HG03280 (cell line): Measurements from ENCODE around the gene FXYD7.
"Not testable (repeated sequence)": the region's sequence is repeated elsewhere in the genome, so short reads cannot be mapped to it uniquely, and the experiment has no call there.

Experiments used
- ATAC-seq: cut with Tn5 transposase; IDR thresholded peaks from one replicate; pipeline ENCODE4 v1.9.1; 2021; ENCODE audit warnings: mild to moderate bottlenecking, moderate library complexity; ENCODE audit not compliant: unreplicated experiment

The FXYD7 gene

DNA sequence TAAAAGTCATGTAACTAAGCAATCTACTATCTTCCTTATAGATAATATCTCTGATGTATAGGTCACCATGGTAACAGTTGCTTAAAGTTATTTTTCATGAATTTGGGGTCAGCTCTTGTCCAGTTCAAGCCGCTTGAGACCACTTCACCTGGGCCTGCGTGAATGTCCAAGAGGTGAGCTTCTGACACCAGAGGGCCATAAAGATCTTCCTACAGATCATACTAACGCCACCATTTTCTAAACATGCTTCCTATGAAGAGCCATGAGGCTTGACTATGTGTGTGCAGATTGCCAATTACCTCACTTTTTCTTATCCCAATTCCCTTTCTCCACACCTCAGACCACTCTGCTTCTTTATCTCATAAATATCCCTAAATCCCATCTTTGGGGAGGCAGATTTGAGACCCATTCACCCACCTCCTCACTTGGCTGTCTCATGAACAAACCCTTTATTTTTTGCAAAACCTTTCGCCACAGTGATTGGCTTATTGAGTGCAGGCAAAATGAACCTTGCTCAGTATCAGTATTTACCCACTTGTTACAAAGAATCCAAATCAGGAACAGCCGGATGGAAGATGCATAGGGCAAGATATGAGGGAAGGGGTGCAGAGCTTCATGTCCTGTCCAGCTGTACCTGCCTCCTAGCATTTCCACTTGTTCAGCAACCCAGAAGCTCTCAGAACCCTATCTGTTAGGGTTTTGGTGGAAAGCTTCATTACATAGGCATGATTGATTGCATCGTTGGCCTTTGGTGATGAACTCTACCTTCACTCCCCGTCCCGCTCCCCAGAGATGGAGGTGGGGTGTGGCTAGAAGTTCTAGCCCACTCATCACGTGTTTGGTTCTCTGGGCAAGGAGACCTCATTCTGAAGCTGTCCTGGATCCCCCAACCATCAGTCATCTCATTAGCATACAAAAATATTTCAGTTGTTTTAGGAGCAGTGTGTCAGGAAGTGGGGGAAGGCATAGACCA is 51.2 kb downstream of the FXYD7 start:
- ATAC-seq, result no peak

GRCh38 chr19:35195830-35196229 is 52.8 kb downstream of the FXYD7 start:
- no peak for ATAC-seq

- ATAC-seq, result not testable (repeated sequence)
Observed at GRCh38 chr19:35196861-35197260, 53.8 kb downstream of the FXYD7 start.

DNA sequence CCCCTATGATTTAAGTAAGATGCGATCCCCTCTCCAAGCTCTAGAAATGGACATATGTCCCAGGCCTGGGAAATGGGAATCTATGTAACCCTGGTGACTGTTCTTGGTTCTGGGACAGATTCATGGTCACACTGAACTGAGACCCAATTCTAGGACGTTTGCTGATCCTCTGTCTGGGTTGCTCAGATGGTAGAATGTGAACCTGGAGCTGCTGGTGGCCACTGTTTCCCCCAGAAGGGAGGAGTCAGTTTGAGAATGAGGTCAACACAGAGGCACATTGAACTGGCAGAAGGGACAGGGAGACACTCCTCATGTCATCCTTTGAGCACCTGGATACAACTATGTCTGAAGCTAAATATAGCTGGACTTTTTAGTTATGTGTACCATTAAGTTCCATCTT is 56.4 kb downstream of the FXYD7 start:
- ATAC-seq, result no peak

DNA sequence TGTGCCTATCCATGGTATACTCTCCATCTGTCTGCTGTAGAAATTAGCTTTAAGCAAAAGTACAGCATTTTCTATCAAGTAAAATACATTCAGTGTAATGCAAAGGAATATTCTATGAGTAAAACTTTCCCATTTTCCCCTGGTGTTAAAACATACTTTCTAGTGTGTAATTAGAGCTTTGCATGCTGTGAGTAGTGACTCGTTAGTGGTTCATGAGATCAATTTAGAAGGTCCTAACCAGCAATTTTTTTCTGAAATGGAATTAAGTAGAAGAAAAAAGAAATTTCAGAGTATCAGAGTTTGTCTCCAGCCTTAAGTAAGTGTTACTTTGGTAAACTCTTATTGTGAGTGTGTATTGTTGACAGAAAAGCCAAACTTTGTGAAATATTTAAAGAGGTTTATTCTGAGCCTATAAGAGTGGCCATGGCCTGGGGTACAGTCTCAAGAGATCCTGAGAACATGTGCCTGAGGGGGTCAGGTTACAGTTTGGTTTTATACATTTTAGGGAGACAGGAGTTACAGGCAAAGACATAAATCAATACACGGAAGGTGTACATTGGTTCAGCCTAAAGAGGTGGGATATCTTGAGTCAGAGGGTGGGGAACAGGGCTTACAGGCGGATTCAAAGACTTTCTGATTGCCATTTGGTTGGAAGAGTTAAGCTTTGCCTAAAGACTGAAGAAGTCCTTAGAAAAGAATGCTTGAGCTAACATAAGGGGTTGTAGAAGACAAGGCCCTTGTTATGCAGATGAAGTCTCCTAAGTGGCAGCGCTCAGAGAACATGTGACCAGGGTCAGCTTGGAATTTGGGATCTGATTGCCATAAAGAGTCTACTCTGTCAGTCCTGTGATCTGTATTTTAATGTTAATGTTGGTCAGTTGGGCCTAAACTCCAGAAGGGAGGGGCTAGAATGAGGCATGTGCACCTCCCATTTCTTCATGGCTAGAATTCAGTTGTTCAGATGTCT is 60.0 kb downstream of the FXYD7 start:
- no peak for ATAC-seq
